ENCODE measurements around the gene ACSM3. TPM values are rescaled to one million over a fixed set of nuclear protein-coding genes. Genes with fewer than 3 reads are reported as not detected.

Gene ACSM3
- total and polyA plus RNA-seq, 9 of the 15 experiments (the other 6 are each of a cell fraction or from before 2014, with no cell fraction given) = 112 to 420 (median 182) TPM

DNA sequence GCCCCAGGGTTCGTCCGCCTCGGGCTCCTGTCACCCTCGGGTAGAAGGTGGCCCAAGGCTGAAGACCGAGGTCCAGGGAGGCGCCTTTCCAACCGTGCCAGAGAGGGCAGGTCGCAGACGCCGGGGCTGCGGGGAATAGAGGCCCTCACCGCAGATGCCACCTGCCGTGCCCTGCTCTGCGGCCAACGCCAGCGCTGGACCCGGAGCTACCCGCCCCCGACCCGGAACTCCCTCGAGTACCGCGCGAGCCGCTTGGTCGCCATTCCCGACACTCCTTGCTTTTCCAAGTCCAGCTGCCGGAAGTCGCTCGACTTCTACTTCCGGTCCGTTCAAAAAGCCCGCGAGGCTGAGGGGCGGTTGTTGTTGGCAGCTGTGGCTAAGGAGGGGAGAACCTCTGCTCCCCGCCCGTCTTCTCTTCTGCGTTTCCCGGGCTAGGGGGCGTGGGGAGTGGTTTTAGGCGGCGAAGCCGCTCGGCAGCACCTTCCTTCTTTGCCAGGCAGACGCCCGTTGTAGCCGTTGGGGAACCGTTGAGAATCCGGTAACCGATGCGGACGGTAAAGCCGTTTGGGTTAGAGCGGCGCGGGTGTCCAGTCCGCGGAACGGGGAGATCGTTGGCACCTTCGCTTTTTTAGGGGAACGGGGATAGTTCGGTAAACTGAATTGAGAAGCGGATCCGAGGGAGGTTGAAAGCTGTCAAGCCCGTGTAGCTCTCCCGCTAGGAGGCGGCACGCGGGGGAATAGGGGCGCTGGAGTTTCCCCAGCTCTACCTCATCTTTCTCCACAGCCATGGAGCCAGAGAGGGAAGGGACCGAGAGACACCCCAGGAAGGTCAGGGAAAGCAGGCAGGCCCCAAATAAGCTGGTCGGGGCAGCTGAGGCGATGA is 42.6 kb downstream of the ACSM3 start, which contains the start of the genes ERI2 and REXO5 (continued):
- TF ChIP-seq, protein P1, sequence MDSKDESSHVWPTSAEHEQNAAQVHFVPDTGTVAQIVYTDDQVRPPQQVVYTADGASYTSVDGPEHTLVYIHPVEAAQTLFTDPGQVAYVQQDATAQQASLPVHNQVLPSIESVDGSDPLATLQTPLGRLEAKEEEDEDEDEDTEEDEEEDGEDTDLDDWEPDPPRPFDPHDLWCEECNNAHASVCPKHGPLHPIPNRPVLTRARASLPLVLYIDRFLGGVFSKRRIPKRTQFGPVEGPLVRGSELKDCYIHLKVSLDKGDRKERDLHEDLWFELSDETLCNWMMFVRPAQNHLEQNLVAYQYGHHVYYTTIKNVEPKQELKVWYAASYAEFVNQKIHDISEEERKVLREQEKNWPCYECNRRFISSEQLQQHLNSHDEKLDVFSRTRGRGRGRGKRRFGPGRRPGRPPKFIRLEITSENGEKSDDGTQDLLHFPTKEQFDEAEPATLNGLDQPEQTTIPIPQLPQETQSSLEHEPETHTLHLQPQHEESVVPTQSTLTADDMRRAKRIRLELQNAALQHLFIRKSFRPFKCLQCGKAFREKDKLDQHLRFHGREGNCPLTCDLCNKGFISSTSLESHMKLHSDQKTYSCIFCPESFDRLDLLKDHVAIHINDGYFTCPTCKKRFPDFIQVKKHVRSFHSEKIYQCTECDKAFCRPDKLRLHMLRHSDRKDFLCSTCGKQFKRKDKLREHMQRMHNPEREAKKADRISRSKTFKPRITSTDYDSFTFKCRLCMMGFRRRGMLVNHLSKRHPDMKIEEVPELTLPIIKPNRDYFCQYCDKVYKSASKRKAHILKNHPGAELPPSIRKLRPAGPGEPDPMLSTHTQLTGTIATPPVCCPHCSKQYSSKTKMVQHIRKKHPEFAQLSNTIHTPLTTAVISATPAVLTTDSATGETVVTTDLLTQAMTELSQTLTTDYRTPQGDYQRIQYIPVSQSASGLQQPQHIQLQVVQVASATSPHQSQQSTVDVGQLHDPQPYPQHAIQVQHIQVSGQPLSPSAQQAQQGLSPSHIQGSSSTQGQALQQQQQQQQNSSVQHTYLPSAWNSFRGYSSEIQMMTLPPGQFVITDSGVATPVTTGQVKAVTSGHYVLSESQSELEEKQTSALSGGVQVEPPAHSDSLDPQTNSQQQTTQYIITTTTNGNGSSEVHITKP (IDR thresholded peaks at IDR 0.05; ENCODE audit: partially characterized antibody) = peak; percentile 80
- TF ChIP-seq, protein P2, sequence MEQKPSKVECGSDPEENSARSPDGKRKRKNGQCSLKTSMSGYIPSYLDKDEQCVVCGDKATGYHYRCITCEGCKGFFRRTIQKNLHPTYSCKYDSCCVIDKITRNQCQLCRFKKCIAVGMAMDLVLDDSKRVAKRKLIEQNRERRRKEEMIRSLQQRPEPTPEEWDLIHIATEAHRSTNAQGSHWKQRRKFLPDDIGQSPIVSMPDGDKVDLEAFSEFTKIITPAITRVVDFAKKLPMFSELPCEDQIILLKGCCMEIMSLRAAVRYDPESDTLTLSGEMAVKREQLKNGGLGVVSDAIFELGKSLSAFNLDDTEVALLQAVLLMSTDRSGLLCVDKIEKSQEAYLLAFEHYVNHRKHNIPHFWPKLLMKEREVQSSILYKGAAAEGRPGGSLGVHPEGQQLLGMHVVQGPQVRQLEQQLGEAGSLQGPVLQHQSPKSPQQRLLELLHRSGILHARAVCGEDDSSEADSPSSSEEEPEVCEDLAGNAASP (IDR thresholded peaks at IDR 0.05) = no peak
- TF ChIP-seq PRMT5 (CRISPR knock-in tag; IDR thresholded peaks at IDR 0.05) (peak; percentile 10; the same call in 1 of the 2 replicates), BCOR (IDR thresholded peaks at IDR 0.05) (peak; percentile 50; the same call in 1 of the 2 replicates), DPF2 (IDR thresholded peaks at IDR 0.05) (0 out of 2 replicates have a peak, but pooled peaks have one; percentile 35), ZNF764 (CRISPR knock-in tag; IDR thresholded peaks at IDR 0.05; ENCODE audit: low read depth) (peak; percentile 84), RBM39 (optimal IDR thresholded peaks at IDR 0.05; ENCODE audit: low read depth, low read length) (peak; percentile 57), SIN3A (IDR thresholded peaks at IDR 0.05; ENCODE audit: borderline replicate concordance in 2 of 2, control insufficient read depth in 1 of 2, low read depth in 2 of 2, low read length in 2 of 2) (peak; percentile 91 to 99; a peak in 3 of 4 replicates), ZNF121 (CRISPR knock-in tag; conservative IDR thresholded peaks at IDR 0.05) (no peak), TEAD1 (CRISPR knock-in tag; IDR thresholded peaks at IDR 0.05) (0 out of 4 replicates have a peak, but pooled peaks of 1 of the 2 experiments have one; percentile 2), BRD9 (IDR thresholded peaks at IDR 0.05; ENCODE audit: low read depth, partially characterized antibody) (peak; percentile 89), GABPA (tag; conservative IDR thresholded peaks at IDR 0.05; ENCODE audit: low read depth) (peak; percentile 99), NBN (IDR thresholded peaks at IDR 0.05; ENCODE audit: low read depth) (peak; percentile 64; the same call in 1 of the 2 replicates), C11orf30 (IDR thresholded peaks at IDR 0.05; ENCODE audit: low read depth) (peak; percentile 75)
- TF ChIP-seq, protein P3, sequence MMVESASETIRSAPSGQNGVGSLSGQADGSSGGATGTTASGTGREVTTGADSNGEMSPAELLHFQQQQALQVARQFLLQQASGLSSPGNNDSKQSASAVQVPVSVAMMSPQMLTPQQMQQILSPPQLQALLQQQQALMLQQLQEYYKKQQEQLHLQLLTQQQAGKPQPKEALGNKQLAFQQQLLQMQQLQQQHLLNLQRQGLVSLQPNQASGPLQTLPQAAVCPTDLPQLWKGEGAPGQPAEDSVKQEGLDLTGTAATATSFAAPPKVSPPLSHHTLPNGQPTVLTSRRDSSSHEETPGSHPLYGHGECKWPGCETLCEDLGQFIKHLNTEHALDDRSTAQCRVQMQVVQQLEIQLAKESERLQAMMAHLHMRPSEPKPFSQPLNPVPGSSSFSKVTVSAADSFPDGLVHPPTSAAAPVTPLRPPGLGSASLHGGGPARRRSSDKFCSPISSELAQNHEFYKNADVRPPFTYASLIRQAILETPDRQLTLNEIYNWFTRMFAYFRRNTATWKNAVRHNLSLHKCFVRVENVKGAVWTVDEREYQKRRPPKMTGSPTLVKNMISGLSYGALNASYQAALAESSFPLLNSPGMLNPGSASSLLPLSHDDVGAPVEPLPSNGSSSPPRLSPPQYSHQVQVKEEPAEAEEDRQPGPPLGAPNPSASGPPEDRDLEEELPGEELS (CRISPR knock-in tag; IDR thresholded peaks at IDR 0.05; ENCODE audit: borderline replicate concordance) = 0 out of 2 replicates have a peak, but pooled peaks have one; percentile 66
- TF ChIP-seq, protein P4, sequence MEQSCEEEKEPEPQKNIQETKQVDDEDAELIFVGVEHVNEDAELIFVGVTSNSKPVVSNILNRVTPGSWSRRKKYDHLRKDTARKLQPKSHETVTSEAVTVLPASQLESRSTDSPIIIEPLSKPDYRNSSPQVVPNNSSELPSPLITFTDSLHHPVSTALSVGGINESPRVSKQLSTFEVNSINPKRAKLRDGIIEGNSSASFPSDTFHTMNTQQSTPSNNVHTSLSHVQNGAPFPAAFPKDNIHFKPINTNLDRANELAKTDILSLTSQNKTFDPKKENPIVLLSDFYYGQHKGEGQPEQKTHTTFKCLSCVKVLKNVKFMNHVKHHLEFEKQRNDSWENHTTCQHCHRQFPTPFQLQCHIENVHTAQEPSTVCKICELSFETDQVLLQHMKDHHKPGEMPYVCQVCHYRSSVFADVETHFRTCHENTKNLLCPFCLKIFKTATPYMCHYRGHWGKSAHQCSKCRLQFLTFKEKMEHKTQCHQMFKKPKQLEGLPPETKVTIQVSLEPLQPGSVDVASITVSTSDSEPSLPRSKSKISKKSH (CRISPR knock-in tag; IDR thresholded peaks at IDR 0.05) = 0 out of 2 replicates have a peak, but pooled peaks have one; percentile 39

All from K562 (cell line).